Spleen (tissue), 11 donors: ENCODE data around the gene SLAMF1. TPM values are rescaled to one million over a fixed set of nuclear protein-coding genes. Genes with fewer than 3 reads are reported as not detected.
A peak's percentile ranks its signal among the peaks of the same experiment; 100 is the strongest.

Experiments used
- DNase-seq: peaks from one replicate; pipeline ENCODE4 v3.0.0-alpha.2; 2020
- H3K27ac ChIP-seq, 8 donors: fragments of 200-600 bp; sonication (generic) in 7 of 8; 1 replicate in 4 of 8; 2 replicates in 4 of 8; pipeline versions ENCODE4 v1.5.0 to v1.8.0; 2016 to 2021; ENCODE audit warnings: inconsistent platforms in 4 of 8, mild to moderate bottlenecking in 4 of 8, moderate library complexity in 1 of 8
- H3K27me3 ChIP-seq, 7 donors: fragments of 200-600 bp; sonication (generic) in 6 of 7; replicated peaks in 1 of 7; 1 replicate in 4 of 7; 2 replicates in 3 of 7; pipeline versions ENCODE4 v1.5.0 to v1.8.0; 2016 to 2021; ENCODE audit warnings: inconsistent platforms in 3 of 7, mild to moderate bottlenecking in 1 of 7
- H3K36me3 ChIP-seq, 6 donors: fragments of 200-600 bp; sonication (generic) in 5 of 6; 1 replicate in 4 of 6; 2 replicates in 2 of 6; pipeline versions ENCODE4 v1.5.0 to v1.8.0; 2016 to 2021; ENCODE audit warnings: inconsistent platforms in 2 of 6
- H3K4me1 ChIP-seq, 6 donors: fragments of 200-600 bp; sonication (generic) in 5 of 6; 1 replicate in 3 of 6; 2 replicates in 3 of 6; pipeline versions ENCODE4 v1.5.0 to v1.8.0; 2016 to 2021; ENCODE audit warnings: inconsistent platforms in 3 of 6
- H3K4me3 ChIP-seq, 8 donors: fragments of 200-600 bp; sonication (generic) in 7 of 8; 1 replicate in 4 of 8; 2 replicates in 4 of 8; pipeline versions ENCODE4 v1.5.0 to v1.8.0; 2016 to 2021; ENCODE audit warnings: inconsistent platforms in 4 of 8, mild to moderate bottlenecking in 4 of 8, moderate library complexity in 2 of 8
- H3K9me3 ChIP-seq, 8 donors: fragments of 200-600 bp; sonication (generic) in 7 of 8; 1 replicate in 4 of 8; 2 replicates in 4 of 8; pipeline versions ENCODE4 v1.5.0 to v1.8.0; 2016 to 2021; ENCODE audit warnings: inconsistent platforms in 4 of 8
- POLR2A ChIP-seq, 3 donors: fragments of 450-650 bp; IDR thresholded peaks; one replicate each; pipeline ENCODE4 v1.5.1; 2017; ENCODE audit warnings: antibody characterized with exemption in 3 of 3, mild to moderate bottlenecking in 1 of 3
- POLR2AphosphoS5 ChIP-seq, 3 donors: sonication (generic); formaldehyde crosslinking; IDR thresholded peaks; one replicate each; pipeline ENCODE4 v1.5.1; 2017; ENCODE audit warnings: antibody characterized with exemption in 3 of 3
- WGBS, 5 donors: extraction: QIAGEN DNeasy Blood & Tissue Kit in 3 of 5; methylation state at CpG; one replicate each; pipeline versions ENCODE4 v1.1.5 to v1.1.7; 2013 to 2018; 5-methylcytosine and 5-hydroxymethylcytosine counted together
- intact Hi-C: fragments of 100-400 bp; cut with DNase I; formaldehyde crosslinking; loops from one replicate; pipeline ENCODE4 v1.15.0; 2023; ENCODE audit warnings: low total_unique reads
- polyA plus RNA-seq, 3 donors: library from polyadenylated mRNA; stranded (reverse); fragments of 200-250 nt; gene quantifications; one replicate each; pipeline ENCODE4 v1.2.1, GENCODE V29; 2013
- total RNA-seq, 7 donors: library from RNA; depleted of rRNA in 3 of 7; stranded (reverse); fragments of >200 nt in 3 of 7; fragmentation: NEBNext Ultra II Directional in 4 of 7; extraction: Animal tissue kit (Norgen Biotek cat#: 25700) in 4 of 7; gene quantifications; one replicate each; pipeline versions ENCODE4 v1.1.0 to v1.2.1, GENCODE V29; 2016 to 2021
- TF ChIP-seq, protein P1 (sequence below), 11 experiments: fragments of 200-600 bp in 7 of 11; fragments of 450-650 bp in 4 of 11; sonication (generic) in 4 of 11; IDR thresholded peaks in 8 of 11; conservative IDR thresholded peaks in 3 of 11; 1 replicate in 7 of 11; 2 replicates in 4 of 11; pipeline versions ENCODE4 v1.4.0 to v1.8.0; 2016 to 2021; ENCODE audit warnings: antibody characterized with exemption in 11 of 11, inconsistent platforms in 4 of 11, mild to moderate bottlenecking in 1 of 11
- donor health status: healthy with polysubstance abuse.
- donor health status: DM: no; HTN: no; CAD: no; lungs with moderate emphysema.
- donor health status: DM: no; HTN: no; CAD: no.
- donor health status: Bipolar disorder and iron deficiency.
- donor health status: healthy.
- donor health status: DM: no; HTN: no; CAD: no.
- donor health status: DM: yes; HTN: yes; CAD: no.

The SLAMF1 gene
- total and polyA plus RNA-seq, 10 donors: 2.8 to 18.3 (median 10.3) TPM

DNA sequence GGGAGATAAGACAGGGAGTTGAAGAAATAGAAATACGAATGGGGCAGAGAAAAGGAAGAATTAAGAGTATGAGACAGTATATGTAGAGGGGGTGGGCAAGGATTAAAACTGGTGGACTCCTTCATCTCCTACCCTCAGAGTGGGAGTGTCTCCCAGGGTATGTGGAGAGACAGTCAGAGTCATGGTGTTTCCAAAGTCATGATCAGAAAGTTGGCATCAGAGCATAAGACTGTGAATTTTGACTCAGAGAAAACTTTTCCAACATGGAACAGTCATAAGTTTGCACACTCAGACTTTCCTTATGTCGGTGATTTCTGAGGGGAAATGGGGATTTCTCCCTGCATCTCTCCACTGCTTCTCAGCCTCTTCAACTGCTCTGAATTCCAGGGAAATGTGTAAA is 70.0 kb downstream of the SLAMF1 start:
- Histone ChIP-seq H3K27me3 (no peaks in the 10 kb centered on the region), H3K4me3 (peak overlapping the region in 7 of 8 donors; percentile 3 to 67 (median 39)), H3K36me3 (no peaks in the 10 kb centered on the region), H3K9me3 (no peaks in the 10 kb centered on the region), H3K27ac (peak overlapping the region in 7 of 8 donors; percentile 66 to 90 (median 86)), H3K4me1 (peaks cover 8 to 89% (median 45%) of the 10 kb centered on the region in 6 donors)
- no peak for TF ChIP-seq POLR2AphosphoS5 (IDR thresholded peaks at IDR 0.05)
- TF ChIP-seq, protein P1, sequence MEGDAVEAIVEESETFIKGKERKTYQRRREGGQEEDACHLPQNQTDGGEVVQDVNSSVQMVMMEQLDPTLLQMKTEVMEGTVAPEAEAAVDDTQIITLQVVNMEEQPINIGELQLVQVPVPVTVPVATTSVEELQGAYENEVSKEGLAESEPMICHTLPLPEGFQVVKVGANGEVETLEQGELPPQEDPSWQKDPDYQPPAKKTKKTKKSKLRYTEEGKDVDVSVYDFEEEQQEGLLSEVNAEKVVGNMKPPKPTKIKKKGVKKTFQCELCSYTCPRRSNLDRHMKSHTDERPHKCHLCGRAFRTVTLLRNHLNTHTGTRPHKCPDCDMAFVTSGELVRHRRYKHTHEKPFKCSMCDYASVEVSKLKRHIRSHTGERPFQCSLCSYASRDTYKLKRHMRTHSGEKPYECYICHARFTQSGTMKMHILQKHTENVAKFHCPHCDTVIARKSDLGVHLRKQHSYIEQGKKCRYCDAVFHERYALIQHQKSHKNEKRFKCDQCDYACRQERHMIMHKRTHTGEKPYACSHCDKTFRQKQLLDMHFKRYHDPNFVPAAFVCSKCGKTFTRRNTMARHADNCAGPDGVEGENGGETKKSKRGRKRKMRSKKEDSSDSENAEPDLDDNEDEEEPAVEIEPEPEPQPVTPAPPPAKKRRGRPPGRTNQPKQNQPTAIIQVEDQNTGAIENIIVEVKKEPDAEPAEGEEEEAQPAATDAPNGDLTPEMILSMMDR (IDR thresholded peaks at IDR 0.05 in 8 of 11, conservative IDR thresholded peaks at IDR 0.05 in 3 of 11): no peak
- DNase-seq: no peak
- WGBS, 5 donors: 28 to 40% (median 34%) methylated on average over 2 of the region's 2 CpGs
- intact Hi-C loops: no loop called here

DNA sequence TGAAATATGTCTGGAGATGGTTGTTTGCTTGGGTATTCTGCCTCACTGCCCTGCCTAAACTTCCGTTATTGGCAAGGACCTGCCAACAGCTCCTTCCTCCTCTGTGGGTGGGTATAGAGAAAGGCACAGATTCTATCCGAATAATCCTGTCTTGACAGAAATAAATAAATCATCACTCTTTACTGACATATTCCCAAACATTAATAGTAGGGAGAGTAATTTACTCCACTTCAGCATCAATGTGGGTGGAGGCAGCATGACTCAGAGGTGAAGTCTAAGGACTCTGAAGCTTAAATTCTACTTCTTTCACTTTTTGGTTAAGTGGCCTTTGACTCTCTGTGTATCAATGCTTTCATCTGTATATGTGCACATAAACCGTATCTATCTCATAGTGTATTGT is 70.5 kb downstream of the SLAMF1 start:
- peak overlapping the region in 7 of 8 donors; percentile 66 to 90 (median 85) for H3K27ac ChIP-seq
- H3K36me3 ChIP-seq: peaks cover 0 to 4% (median 0%) of the 10 kb centered on the region in 6 donors
- intact Hi-C loops: no loop called here
- H3K4me1 ChIP-seq: peaks cover 8 to 93% (median 47%) of the 10 kb centered on the region in 6 donors
- WGBS, 5 donors: 47 to 67% (median 61%) methylated on average over 3 of the region's 3 CpGs
- DNase-seq: no peak
- H3K4me3 ChIP-seq: peak overlapping the region in 6 of 8 donors; percentile 3 to 67 (median 39)
- H3K9me3 ChIP-seq: no peaks in the 10 kb centered on the region
- TF ChIP-seq, protein P1 (IDR thresholded peaks at IDR 0.05 in 8 of 11, conservative IDR thresholded peaks at IDR 0.05 in 3 of 11): no peak
- TF ChIP-seq POLR2A (IDR thresholded peaks at IDR 0.05) (no peak), POLR2AphosphoS5 (IDR thresholded peaks at IDR 0.05) (no peak)
- no peaks in the 10 kb centered on the region for H3K27me3 ChIP-seq

DNA sequence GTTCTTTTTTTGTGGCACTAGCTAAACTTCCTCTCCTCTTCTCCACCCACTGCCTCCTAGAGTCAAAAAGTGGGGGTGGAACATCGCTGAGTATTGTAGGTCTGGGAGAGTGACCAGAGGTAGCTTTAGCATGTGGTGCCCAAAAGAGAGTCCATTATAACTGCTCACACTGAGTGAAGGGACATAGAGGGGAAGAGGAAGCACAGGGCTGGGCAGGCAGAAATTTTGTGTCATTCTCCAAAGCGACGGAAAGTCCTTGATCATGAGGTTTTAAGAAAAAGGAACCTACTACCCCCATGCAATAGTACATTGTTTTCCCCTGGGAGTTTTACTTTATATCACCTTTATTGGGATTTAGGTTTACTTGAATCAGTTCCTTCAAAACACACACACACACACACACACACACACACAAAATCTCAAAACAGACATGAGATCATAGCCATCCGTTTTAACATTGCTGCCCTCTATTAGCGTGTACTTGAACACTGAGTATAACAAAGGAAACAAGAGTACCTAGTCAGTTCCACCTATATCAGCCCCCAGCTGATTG is 71.7 kb downstream of the SLAMF1 start:
- Histone ChIP-seq H3K27ac (peak overlapping the region; percentile 51 to 90 (median 80)), H3K4me1 (peaks cover 10 to 98% (median 52%) of the 10 kb centered on the region in 6 donors), H3K27me3 (no peaks in the 10 kb centered on the region), H3K4me3 (peak overlapping the region in 2 of 8 donors; percentile 3 to 67), H3K9me3 (no peaks in the 10 kb centered on the region), H3K36me3 (peaks cover 0 to 10% (median 0%) of the 10 kb centered on the region in 6 donors)
- DNase-seq: no peak
- intact Hi-C loops: no loop called here
- peak in 1 of 3 donors; percentile 6 for TF ChIP-seq POLR2A (IDR thresholded peaks at IDR 0.05)
- TF ChIP-seq, protein P1 (IDR thresholded peaks at IDR 0.05 in 8 of 11, conservative IDR thresholded peaks at IDR 0.05 in 3 of 11): no peak
- peak in 1 of 3 donors; percentile 60 for TF ChIP-seq POLR2AphosphoS5 (IDR thresholded peaks at IDR 0.05)
- 26 to 43% (median 38%) methylated on average over 5 of the region's 5 CpGs for WGBS, 5 donors

DNA sequence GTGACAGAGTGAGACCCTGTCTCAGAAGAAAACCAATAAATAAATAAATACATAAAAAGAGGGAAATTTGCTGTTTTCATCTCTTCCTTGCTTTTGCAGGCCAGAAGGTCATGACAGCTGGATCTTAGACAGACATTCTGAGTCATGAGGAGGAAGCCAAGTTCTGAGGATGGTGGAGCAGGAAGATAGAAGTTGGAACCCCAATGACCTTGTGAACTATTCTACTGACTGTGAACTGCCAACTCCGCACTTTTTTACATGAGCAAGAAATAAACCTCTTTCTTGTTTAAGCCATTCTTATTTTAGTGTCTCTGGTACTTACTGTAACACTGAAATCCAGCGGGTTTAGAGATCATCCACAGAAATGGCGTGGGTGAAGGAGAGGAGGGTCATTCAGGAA is 76.0 kb downstream of the SLAMF1 start:
- 84 to 92% (median 89%) methylated on average over 3 of the region's 3 CpGs for WGBS, 5 donors
- Histone ChIP-seq H3K36me3 (peaks cover 0 to 10% (median 0%) of the 10 kb centered on the region in 6 donors), H3K4me1 (peaks cover 5 to 100% (median 70%) of the 10 kb centered on the region in 6 donors), H3K9me3 (no peaks in the 10 kb centered on the region), H3K27ac (peak overlapping the region in 6 of 8 donors; percentile 8 to 89 (median 74)), H3K4me3 (no peak overlapping the region), H3K27me3 (no peaks in the 10 kb centered on the region)
- TF ChIP-seq POLR2A (IDR thresholded peaks at IDR 0.05) (no peak), POLR2AphosphoS5 (IDR thresholded peaks at IDR 0.05) (no peak)
- TF ChIP-seq, protein P1 (IDR thresholded peaks at IDR 0.05 in 8 of 11, conservative IDR thresholded peaks at IDR 0.05 in 3 of 11): no peak
- no peak for DNase-seq
- intact Hi-C loops: no loop called here
